Mesenchymal stem cell (in vitro differentiated cells and primary cell): ENCODE results near the gene FLNA.

Experiments used
- DNase-seq: peaks from one replicate; pipeline ENCODE4 v3.0.0-alpha.2; 2013
- H2AFZ ChIP-seq: one replicate; pipeline ENCODE4 v1.6.1; 2013; ENCODE audit warnings: low read depth, mild to moderate bottlenecking, control low read depth, inconsistent platforms, low read length, moderate library complexity
- H2AK5ac ChIP-seq: 2 replicates; pipeline ENCODE4 v1.6.1; 2013; ENCODE audit warnings: low read length, moderate library complexity, mild to moderate bottlenecking, inconsistent platforms; ENCODE audit not compliant: severe bottlenecking
- H2BK120ac ChIP-seq: one replicate; pipeline ENCODE4 v1.6.1; 2013; ENCODE audit warnings: low read depth, mild to moderate bottlenecking, inconsistent platforms, low read length, moderate library complexity
- H2BK12ac ChIP-seq, 2 experiments: one replicate each; pipeline ENCODE4 v1.6.1; 2013; ENCODE audit warnings: inconsistent platforms in 2 of 2, low read length in 2 of 2, mild to moderate bottlenecking in 2 of 2, moderate library complexity in 2 of 2, control low read depth in 1 of 2
- H2BK15ac ChIP-seq: one replicate; pipeline ENCODE4 v1.6.1; 2013; ENCODE audit warnings: mild to moderate bottlenecking, low read depth, inconsistent platforms; ENCODE audit not compliant: poor library complexity, severe bottlenecking
- H2BK5ac ChIP-seq: 2 replicates; pipeline ENCODE4 v1.6.1; 2013; ENCODE audit warnings: low read depth, mild to moderate bottlenecking, low read length, control low read depth, inconsistent platforms; ENCODE audit not compliant: poor library complexity, severe bottlenecking
- H3K14ac ChIP-seq, 2 experiments: one replicate each; pipeline ENCODE4 v1.6.1; 2013; ENCODE audit warnings: inconsistent platforms in 2 of 2, low read length in 2 of 2, control low read depth in 1 of 2, mild to moderate bottlenecking in 1 of 2, moderate library complexity in 1 of 2
- H3K18ac ChIP-seq, 2 experiments: one replicate each; pipeline ENCODE4 v1.6.1; 2013; ENCODE audit warnings: inconsistent platforms in 2 of 2, low read length in 2 of 2, control low read depth in 1 of 2, low read depth in 1 of 2, mild to moderate bottlenecking in 1 of 2
- H3K23ac ChIP-seq, 2 experiments: one replicate each; pipeline ENCODE4 v1.6.1; 2013; ENCODE audit warnings: inconsistent platforms in 2 of 2, low read length in 2 of 2, mild to moderate bottlenecking in 2 of 2, moderate library complexity in 2 of 2, control low read depth in 1 of 2
- H3K27ac ChIP-seq: 2 replicates; pipeline ENCODE4 v1.5.1; 2013; ENCODE audit warnings: mild to moderate bottlenecking, moderate library complexity, low read length, control low read depth, inconsistent platforms; ENCODE audit not compliant: poor library complexity, severe bottlenecking
- H3K27me3 ChIP-seq, 2 experiments: 2 replicates each; pipeline versions ENCODE4 v1.6.1 to v1.7.0; 2013; ENCODE audit warnings: low read length in 2 of 2, mild to moderate bottlenecking in 2 of 2, moderate library complexity in 2 of 2, control low read depth in 1 of 2, inconsistent platforms in 1 of 2; ENCODE audit not compliant: control insufficient read depth in 1 of 2, insufficient read depth in 1 of 2
- H3K36me3 ChIP-seq, 2 experiments: 2 replicates each; pipeline versions ENCODE4 v1.6.1 to v1.7.0; 2013; ENCODE audit warnings: low read length in 2 of 2, control low read depth in 1 of 2, inconsistent platforms in 1 of 2, low read depth in 1 of 2, mild to moderate bottlenecking in 1 of 2; ENCODE audit not compliant: insufficient read depth in 2 of 2, control insufficient read depth in 1 of 2
- H3K4ac ChIP-seq, 2 experiments: one replicate each; pipeline ENCODE4 v1.6.1; 2013; ENCODE audit warnings: inconsistent platforms in 2 of 2, low read length in 2 of 2, mild to moderate bottlenecking in 2 of 2, moderate library complexity in 2 of 2, control low read depth in 1 of 2, low read depth in 1 of 2
- H3K4me1 ChIP-seq: 2 replicates; pipeline ENCODE4 v1.6.1; 2013; ENCODE audit warnings: low read depth, low read length, control low read depth; ENCODE audit not compliant: control insufficient read depth, insufficient read depth
- H3K4me2 ChIP-seq: 2 replicates; pipeline ENCODE4 v1.6.1; 2013; ENCODE audit warnings: low read length, mild to moderate bottlenecking, inconsistent platforms; ENCODE audit not compliant: poor library complexity, severe bottlenecking
- H3K4me3 ChIP-seq, 2 experiments: 2 replicates each; pipeline versions ENCODE4 v1.5.1 to v1.7.0; 2013; ENCODE audit warnings: low read length in 2 of 2, mild to moderate bottlenecking in 2 of 2, control low read depth in 1 of 2, low read depth in 1 of 2; ENCODE audit not compliant: insufficient read depth in 1 of 2
- H3K79me1 ChIP-seq: replicated peaks from 2 replicates; pipeline ENCODE4 v1.6.1; 2013; ENCODE audit warnings: mild to moderate bottlenecking, control low read depth, low read length, inconsistent platforms; ENCODE audit not compliant: poor library complexity, severe bottlenecking
- H3K9ac ChIP-seq: 2 replicates; pipeline ENCODE4 v1.7.0; 2013; ENCODE audit warnings: mild to moderate bottlenecking, low read length, moderate library complexity
- H3K9me3 ChIP-seq: 2 replicates; pipeline ENCODE4 v1.7.0; 2013; ENCODE audit warnings: mild to moderate bottlenecking, low read length; ENCODE audit not compliant: control insufficient read depth
- H4K8ac ChIP-seq: one replicate; pipeline ENCODE4 v1.6.1; 2013; ENCODE audit warnings: inconsistent platforms, mild to moderate bottlenecking, low read length, moderate library complexity
- H4K91ac ChIP-seq: one replicate; pipeline ENCODE4 v1.6.1; 2013; ENCODE audit warnings: mild to moderate bottlenecking, low read length, inconsistent platforms
- WGBS: methylation state at CpG from one replicate; pipeline ENCODE4 v1.1.7; 2013; ENCODE audit warnings: mixed read lengths; 5-methylcytosine and 5-hydroxymethylcytosine counted together

FLNA gene

GRCh38 chrX:154315416-154315815, 59.0 kb downstream of the FLNA start:
- Histone ChIP-seq H2BK12ac (no peak overlapping the region), H3K4me2 (no peak overlapping the region), H3K18ac (no peak overlapping the region), H3K23ac (no peak overlapping the region), H3K27me3 (peaks cover 8 to 48% of the 10 kb centered on the region in 2 experiments), H3K27ac (no peak overlapping the region), H2BK5ac (no peak overlapping the region), H3K79me1 (no peaks in the 10 kb centered on the region), H3K4me3 (no peak overlapping the region), H2BK120ac (no peak overlapping the region), H3K9me3 (no peaks in the 10 kb centered on the region), H2BK15ac (no peak overlapping the region), H3K9ac (no peak overlapping the region), H3K4me1 (peaks cover 3% of the 10 kb centered on the region), H3K14ac (no peak overlapping the region), H3K36me3 (no peaks in the 10 kb centered on the region), H3K4ac (no peak overlapping the region), H4K8ac (no peak overlapping the region), H2AFZ (no peak overlapping the region), H2AK5ac (no peak overlapping the region), H4K91ac (no peak overlapping the region)
- 94% methylated on average over 3 of the region's 3 CpGs for WGBS
- no peak for DNase-seq

GRCh38 chrX:154313147-154313546, 61.3 kb downstream of the FLNA start:
- no peak overlapping the region for H2AK5ac ChIP-seq
- WGBS = 82% methylated on average over 5 of the region's 5 CpGs
- no peak for DNase-seq
- no peak overlapping the region for H3K14ac ChIP-seq
- H3K4me2 ChIP-seq = no peak overlapping the region
- no peak overlapping the region for H4K91ac ChIP-seq
- H2BK12ac ChIP-seq = no peak overlapping the region
- no peaks in the 10 kb centered on the region for H3K36me3 ChIP-seq
- no peak overlapping the region for H3K4ac ChIP-seq
- no peak overlapping the region for H3K4me3 ChIP-seq
- no peak overlapping the region for H4K8ac ChIP-seq
- no peak overlapping the region for H2BK15ac ChIP-seq
- no peak overlapping the region for H2BK5ac ChIP-seq
- no peak overlapping the region for H3K9ac ChIP-seq
- no peaks in the 10 kb centered on the region for H3K9me3 ChIP-seq
- peaks cover 3% of the 10 kb centered on the region for H3K4me1 ChIP-seq
- no peak overlapping the region for H3K23ac ChIP-seq
- no peak overlapping the region for H3K27ac ChIP-seq
- peaks cover 4 to 44% of the 10 kb centered on the region in 2 experiments for H3K27me3 ChIP-seq
- H3K18ac ChIP-seq = no peak overlapping the region
- H3K79me1 ChIP-seq = no peaks in the 10 kb centered on the region
- H2AFZ ChIP-seq = no peak overlapping the region
- no peak overlapping the region for H2BK120ac ChIP-seq

- H3K79me1 ChIP-seq = no peaks in the 10 kb centered on the region
Observed at GRCh38 chrX:154312116-154312515, 62.3 kb downstream of the FLNA start.

GRCh38 chrX:154310616-154311536, 63.6 kb downstream of the FLNA start:
- no peak overlapping the region for H2AFZ ChIP-seq
- H2BK5ac ChIP-seq = no peak overlapping the region
- H2AK5ac ChIP-seq = no peak overlapping the region
- H3K18ac ChIP-seq = no peak overlapping the region
- no peak overlapping the region for H4K91ac ChIP-seq
- H3K9me3 ChIP-seq = no peaks in the 10 kb centered on the region
- peaks cover 1% of the 10 kb centered on the region for H3K4me1 ChIP-seq
- no peak overlapping the region for H4K8ac ChIP-seq
- no peak overlapping the region for H2BK12ac ChIP-seq
- H3K27me3 ChIP-seq = peaks cover 4 to 56% of the 10 kb centered on the region in 2 experiments
- no peak overlapping the region for H3K14ac ChIP-seq
- no peak overlapping the region for H2BK15ac ChIP-seq
- H3K23ac ChIP-seq = no peak overlapping the region
- WGBS = 86% methylated on average over 19 of the region's 19 CpGs
- no peak overlapping the region for H3K4ac ChIP-seq
- no peak for DNase-seq
- H3K4me2 ChIP-seq = no peak overlapping the region
- H3K36me3 ChIP-seq = no peaks in the 10 kb centered on the region
- H3K79me1 ChIP-seq = no peaks in the 10 kb centered on the region
- H3K4me3 ChIP-seq = no peak overlapping the region
- H3K9ac ChIP-seq = no peak overlapping the region
- H2BK120ac ChIP-seq = no peak overlapping the region
- H3K27ac ChIP-seq = no peak overlapping the region

More at GRCh38 chrX:154312116-154312515, 62.3 kb downstream of the FLNA start:
- peaks cover 1% of the 10 kb centered on the region for H3K4me1 ChIP-seq
- H3K27ac ChIP-seq = no peak overlapping the region
- H2AK5ac ChIP-seq = no peak overlapping the region
- H3K9me3 ChIP-seq = no peaks in the 10 kb centered on the region
- no peak overlapping the region for H4K8ac ChIP-seq
- peaks cover 4 to 49% of the 10 kb centered on the region in 2 experiments for H3K27me3 ChIP-seq
- H2BK5ac ChIP-seq = no peak overlapping the region
- H3K36me3 ChIP-seq = no peaks in the 10 kb centered on the region
- no peak overlapping the region for H3K14ac ChIP-seq
- H3K23ac ChIP-seq = no peak overlapping the region
- H2BK120ac ChIP-seq = no peak overlapping the region
- H3K4me3 ChIP-seq = no peak overlapping the region
- H3K9ac ChIP-seq = no peak overlapping the region
- DNase-seq = no peak
- no peak overlapping the region for H2AFZ ChIP-seq
- no peak overlapping the region for H3K4me2 ChIP-seq
- H3K18ac ChIP-seq = no peak overlapping the region
- no peak overlapping the region for H4K91ac ChIP-seq
- no peak overlapping the region for H3K4ac ChIP-seq
- no peak overlapping the region for H2BK12ac ChIP-seq
- 95% methylated on average over 5 of the region's 7 CpGs for WGBS
- no peak overlapping the region for H2BK15ac ChIP-seq
